ENCODE results near the gene TAF10. TPM values are rescaled to one million over a fixed set of nuclear protein-coding genes. Genes with fewer than 3 reads are reported as not detected.

Gene TAF10
- total RNA-seq, 1 donor from 2014 or later, result 113 TPM

- peaks cover 61% of the 10 kb centered on the region for H3K4me1 ChIP-seq (ENCODE audit: insufficient read depth, low read length)
- H3K9me3 ChIP-seq (ENCODE audit: insufficient read depth, low read depth, low read length), result no peaks in the 10 kb centered on the region
- Mint-ChIP-seq H3K4me1 (ENCODE audit: low read depth, unreplicated experiment) (peaks cover 46% of the 10 kb centered on the region), H3K4me3 (ENCODE audit: unreplicated experiment) (peak overlapping the region; percentile 58), H3K9me3 (ENCODE audit: unreplicated experiment) (no peaks in the 10 kb centered on the region), H3K27ac (ENCODE audit: unreplicated experiment) (no peak overlapping the region), H3K27me3 (ENCODE audit: low read depth, unreplicated experiment) (no peaks in the 10 kb centered on the region), H3K36me3 (ENCODE audit: low read depth, unreplicated experiment) (peaks cover 21% of the 10 kb centered on the region)
- peaks cover 99% of the 10 kb centered on the region for H3K79me2 ChIP-seq (ENCODE audit: insufficient read depth, low read length)
- H3K27me3 ChIP-seq (ENCODE audit: insufficient read depth, low read length), result no peaks in the 10 kb centered on the region
- H3K4me3 ChIP-seq (ENCODE audit: insufficient read depth, low read depth, low read length), result peak overlapping the region; percentile 38
- H3K4me2 ChIP-seq (ENCODE audit: low read length), result peak overlapping the region; percentile 97
- H3K27ac ChIP-seq (ENCODE audit: low read depth, low read length), result peak overlapping the region; percentile 80
- peak overlapping the region; percentile 63 for H3K9ac ChIP-seq (ENCODE audit: low read length)
- H4K20me1 ChIP-seq (ENCODE audit: insufficient read depth, low read length), result peaks cover 28% of the 10 kb centered on the region
- DNase-seq (ENCODE audit: low read depth), result peak; percentile 91
- peak; percentile 26 for FAIRE-seq
- no peak for TF ChIP-seq EZH2 (IDR thresholded peaks at IDR 0.05; ENCODE audit: insufficient read depth, low read length)
- TF ChIP-seq, protein P1, sequence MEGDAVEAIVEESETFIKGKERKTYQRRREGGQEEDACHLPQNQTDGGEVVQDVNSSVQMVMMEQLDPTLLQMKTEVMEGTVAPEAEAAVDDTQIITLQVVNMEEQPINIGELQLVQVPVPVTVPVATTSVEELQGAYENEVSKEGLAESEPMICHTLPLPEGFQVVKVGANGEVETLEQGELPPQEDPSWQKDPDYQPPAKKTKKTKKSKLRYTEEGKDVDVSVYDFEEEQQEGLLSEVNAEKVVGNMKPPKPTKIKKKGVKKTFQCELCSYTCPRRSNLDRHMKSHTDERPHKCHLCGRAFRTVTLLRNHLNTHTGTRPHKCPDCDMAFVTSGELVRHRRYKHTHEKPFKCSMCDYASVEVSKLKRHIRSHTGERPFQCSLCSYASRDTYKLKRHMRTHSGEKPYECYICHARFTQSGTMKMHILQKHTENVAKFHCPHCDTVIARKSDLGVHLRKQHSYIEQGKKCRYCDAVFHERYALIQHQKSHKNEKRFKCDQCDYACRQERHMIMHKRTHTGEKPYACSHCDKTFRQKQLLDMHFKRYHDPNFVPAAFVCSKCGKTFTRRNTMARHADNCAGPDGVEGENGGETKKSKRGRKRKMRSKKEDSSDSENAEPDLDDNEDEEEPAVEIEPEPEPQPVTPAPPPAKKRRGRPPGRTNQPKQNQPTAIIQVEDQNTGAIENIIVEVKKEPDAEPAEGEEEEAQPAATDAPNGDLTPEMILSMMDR (IDR thresholded peaks at IDR 0.05; ENCODE audit: insufficient read depth, low read depth, low read length), result no peak
- peaks cover 39% of the 10 kb centered on the region for H3K36me3 ChIP-seq (ENCODE audit: insufficient read depth, low read length)
- H2AFZ ChIP-seq (ENCODE audit: low read depth, low read length), result no peak overlapping the region
Measured at GRCh38 chr11:6606471-6607189, 5.4 kb downstream of the TAF10 start.

DNA sequence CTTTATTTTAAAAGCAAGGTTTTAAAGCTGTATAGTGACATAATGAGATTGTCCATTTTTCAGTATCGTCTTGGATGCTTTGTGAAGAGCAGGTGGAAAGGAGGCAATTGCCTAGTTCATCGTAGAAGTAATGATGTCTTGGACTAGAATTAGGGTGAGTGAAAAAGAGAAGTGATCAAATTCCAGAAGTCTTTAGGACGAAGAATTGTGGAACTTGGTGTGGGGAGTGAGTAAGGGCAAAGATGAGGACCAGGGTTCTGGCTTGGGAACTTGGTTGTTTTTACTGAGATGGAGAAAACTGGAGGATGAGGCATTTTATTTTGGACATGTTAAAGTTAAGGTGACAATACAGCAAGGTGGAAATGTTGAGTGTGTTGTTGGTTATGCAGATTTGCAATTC lies 7.2 kb downstream of the TAF10 start:
- no peak overlapping the region for H3K4me3 Mint-ChIP-seq (ENCODE audit: unreplicated experiment)
- H3K36me3 Mint-ChIP-seq (ENCODE audit: low read depth, unreplicated experiment), result peaks cover 13% of the 10 kb centered on the region
- Histone ChIP-seq H3K27me3 (ENCODE audit: insufficient read depth, low read length) (no peaks in the 10 kb centered on the region), H3K4me1 (ENCODE audit: insufficient read depth, low read length) (peaks cover 45% of the 10 kb centered on the region), H2AFZ (ENCODE audit: low read depth, low read length) (no peak overlapping the region), H3K9me3 (ENCODE audit: insufficient read depth, low read depth, low read length) (no peaks in the 10 kb centered on the region), H4K20me1 (ENCODE audit: insufficient read depth, low read length) (peaks cover 34% of the 10 kb centered on the region), H3K4me3 (ENCODE audit: insufficient read depth, low read depth, low read length) (peak overlapping the region; percentile 95), H3K4me2 (ENCODE audit: low read length) (peak overlapping the region; percentile 97), H3K27ac (ENCODE audit: low read depth, low read length) (peak overlapping the region; percentile 85), H3K36me3 (ENCODE audit: insufficient read depth, low read length) (peaks cover 38% of the 10 kb centered on the region), H3K79me2 (ENCODE audit: insufficient read depth, low read length) (peaks cover 99% of the 10 kb centered on the region), H3K9ac (ENCODE audit: low read length) (peak overlapping the region; percentile 96)
- TF ChIP-seq, protein P1 (IDR thresholded peaks at IDR 0.05; ENCODE audit: insufficient read depth, low read depth, low read length), result no peak
- TF ChIP-seq EZH2 (IDR thresholded peaks at IDR 0.05; ENCODE audit: insufficient read depth, low read length), result no peak
- no peaks in the 10 kb centered on the region for H3K27me3 Mint-ChIP-seq (ENCODE audit: low read depth, unreplicated experiment)
- FAIRE-seq (no peak), DNase-seq (ENCODE audit: low read depth) (no peak)
- H3K27ac Mint-ChIP-seq (ENCODE audit: unreplicated experiment), result no peak overlapping the region
- H3K9me3 Mint-ChIP-seq (ENCODE audit: unreplicated experiment), result no peaks in the 10 kb centered on the region
- H3K4me1 Mint-ChIP-seq (ENCODE audit: low read depth, unreplicated experiment), result peaks cover 39% of the 10 kb centered on the region

DNA sequence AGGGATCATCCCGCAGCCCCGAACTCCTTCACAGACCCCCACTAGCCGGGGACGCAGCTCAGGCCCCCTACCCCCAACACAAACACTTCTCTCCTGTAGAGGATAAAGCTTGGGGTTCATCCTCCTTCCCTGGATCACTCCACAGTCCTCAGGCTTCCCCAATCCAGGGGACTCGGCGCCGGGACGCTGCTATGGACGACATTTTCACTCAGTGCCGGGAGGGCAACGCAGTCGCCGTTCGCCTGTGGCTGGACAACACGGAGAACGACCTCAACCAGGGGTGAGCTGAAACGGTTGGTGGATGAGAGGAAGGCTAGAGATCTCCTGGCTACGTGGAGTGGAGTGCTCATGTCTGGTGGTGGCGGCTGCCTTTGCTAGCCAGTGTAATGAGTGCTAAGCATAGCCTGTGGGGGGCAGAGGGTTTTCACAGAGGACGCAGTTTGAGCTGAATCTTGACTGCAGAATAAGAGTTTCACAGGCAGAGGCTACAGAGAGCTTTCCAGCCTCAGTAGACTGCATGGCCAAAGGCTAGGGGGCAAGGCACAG lies 7.9 kb downstream of the TAF10 start:
- H3K27me3 ChIP-seq (ENCODE audit: insufficient read depth, low read length), result no peaks in the 10 kb centered on the region
- peak; percentile 46 for DNase-seq (ENCODE audit: low read depth)
- no peaks in the 10 kb centered on the region for H3K27me3 Mint-ChIP-seq (ENCODE audit: low read depth, unreplicated experiment)

More for the DNA sequence above, 7.9 kb downstream of the TAF10 start:
- Histone ChIP-seq H3K36me3 (ENCODE audit: insufficient read depth, low read length) (peaks cover 38% of the 10 kb centered on the region), H3K9ac (ENCODE audit: low read length) (peak overlapping the region; percentile 96), H3K4me3 (ENCODE audit: insufficient read depth, low read depth, low read length) (peak overlapping the region; percentile 95), H3K79me2 (ENCODE audit: insufficient read depth, low read length) (peaks cover 99% of the 10 kb centered on the region), H3K4me1 (ENCODE audit: insufficient read depth, low read length) (peaks cover 45% of the 10 kb centered on the region), H2AFZ (ENCODE audit: low read depth, low read length) (peak overlapping the region; percentile 74), H3K4me2 (ENCODE audit: low read length) (peak overlapping the region; percentile 97), H3K27ac (ENCODE audit: low read depth, low read length) (peak overlapping the region; percentile 85), H3K9me3 (ENCODE audit: insufficient read depth, low read depth, low read length) (no peaks in the 10 kb centered on the region), H4K20me1 (ENCODE audit: insufficient read depth, low read length) (peaks cover 40% of the 10 kb centered on the region)
- peaks cover 36% of the 10 kb centered on the region for H3K4me1 Mint-ChIP-seq (ENCODE audit: low read depth, unreplicated experiment)
- peaks cover 15% of the 10 kb centered on the region for H3K36me3 Mint-ChIP-seq (ENCODE audit: low read depth, unreplicated experiment)
- H3K27ac Mint-ChIP-seq (ENCODE audit: unreplicated experiment), result no peak overlapping the region
- no peak overlapping the region for H3K4me3 Mint-ChIP-seq (ENCODE audit: unreplicated experiment)
- FAIRE-seq, result no peak
- no peaks in the 10 kb centered on the region for H3K9me3 Mint-ChIP-seq (ENCODE audit: unreplicated experiment)
- TF ChIP-seq, protein P1 (IDR thresholded peaks at IDR 0.05; ENCODE audit: insufficient read depth, low read depth, low read length), result no peak
- no peak for TF ChIP-seq EZH2 (IDR thresholded peaks at IDR 0.05; ENCODE audit: insufficient read depth, low read length)
